K562 (cell line): Measurements from ENCODE around the gene PGAP2. TPM values are rescaled to one million over a fixed set of nuclear protein-coding genes. Genes with fewer than 3 reads are reported as not detected.
A peak's percentile ranks its signal among the peaks of the same experiment; 100 is the strongest.

Experiments used
- CEBPG ChIP-seq, 3 experiments: fragments of 200-800 bp in 1 of 3; sonication (Bioruptor generic) in 1 of 3; sonication (generic) in 1 of 3; formaldehyde crosslinking in 1 of 3; IDR thresholded peaks in 2 of 3; conservative IDR thresholded peaks in 1 of 3; 2 replicates each; pipeline versions ENCODE4 v1.6.1 to v1.8.0; 2016 to 2022; ENCODE audit warnings: missing compliant biosample characterization in 2 of 3, missing genetic modification characterization in 2 of 3, mild to moderate bottlenecking in 1 of 3, missing genetic modification reagents in 1 of 3
- ELF1 ChIP-seq: fragments of 200-800 bp; sonication (Bioruptor generic); IDR thresholded peaks from 2 replicates; pipeline ENCODE4 v1.6.1; 2016; ENCODE audit warnings: missing genetic modification characterization, missing compliant biosample characterization
- ESRRA ChIP-seq: fragments of 450-650 bp; IDR thresholded peaks from 2 replicates; pipeline ENCODE4 v1.6.1; 2014; ENCODE audit warnings: low read depth, mild to moderate bottlenecking, moderate library complexity, borderline replicate concordance
- JUN ChIP-seq, 2 experiments: sonication (generic) in 1 of 2; formaldehyde crosslinking in 1 of 2; IDR thresholded peaks; 2 replicates each; pipeline versions ENCODE4 v1.6.1 to v1.8.0; 2012 to 2022; ENCODE audit warnings: borderline replicate concordance in 2 of 2, mild to moderate bottlenecking in 2 of 2, improper control_type of control experiment in 1 of 2, low read depth in 1 of 2, low read length in 1 of 2, missing genetic modification reagents in 1 of 2
- KLF1 ChIP-seq: fragments of 450-650 bp; IDR thresholded peaks from 2 replicates; pipeline ENCODE4 v1.6.1; 2016; ENCODE audit warnings: missing genetic modification characterization, missing compliant biosample characterization
- MCM2 ChIP-seq: fragments of 450-650 bp; IDR thresholded peaks from 2 replicates; pipeline ENCODE4 v1.6.1; 2017; ENCODE audit warnings: low read depth, mild to moderate bottlenecking
- MEF2D ChIP-seq: conservative IDR thresholded peaks from 2 replicates; pipeline ENCODE4 v1.6.1; 2016; ENCODE audit warnings: low read depth, missing genetic modification characterization, missing compliant biosample characterization
- NFIC ChIP-seq: fragments of 450-650 bp; IDR thresholded peaks from 2 replicates; pipeline ENCODE4 v1.6.1; 2017; ENCODE audit warnings: mild to moderate bottlenecking, inconsistent platforms
- NRF1 ChIP-seq, 2 experiments: fragments of 450-650 bp; IDR thresholded peaks in 1 of 2; conservative IDR thresholded peaks in 1 of 2; 2 replicates each; pipeline ENCODE4 v1.6.1; 2014; ENCODE audit warnings: mild to moderate bottlenecking in 2 of 2
- PHF8 ChIP-seq: fragments of 200-600 bp; sonication (generic); IDR thresholded peaks from 2 replicates; pipeline ENCODE4 v1.6.1; 2012; ENCODE audit warnings: mixed run types, mild to moderate bottlenecking, inconsistent platforms, low read length, moderate library complexity, borderline replicate concordance
- SRF ChIP-seq, 2 experiments: fragments of 250-450, 450-650 bp in 1 of 2; sonication (Bioruptor Pico) in 1 of 2; sonication (generic) in 1 of 2; formaldehyde crosslinking; IDR thresholded peaks; 2 replicates each; pipeline versions ENCODE4 v1.5.0 to v1.5.1; 2020 to 2022; ENCODE audit warnings: mild to moderate bottlenecking in 1 of 2, missing genetic modification reagents in 1 of 2
- TAF15 ChIP-seq: fragments of 200-400 bp; formaldehyde crosslinking; IDR thresholded peaks from 2 replicates; pipeline ENCODE4 v1.6.1; 2017; ENCODE audit warnings: mild to moderate bottlenecking, low read depth, low read length, moderate library complexity
- ZFP1 ChIP-seq: fragments of 450-650 bp; formaldehyde crosslinking; IDR thresholded peaks from 2 replicates; pipeline ENCODE4 v1.4.0; 2020; ENCODE audit warnings: mild to moderate bottlenecking, mixed read lengths
- polyA plus RNA-seq, 8 experiments: library from polyadenylated mRNA; depleted of rRNA in 4 of 8; stranded (reverse) in 5 of 8; unstranded in 3 of 8; fragments of >200 nt; fragmentation: Nextera tagmentation in 2 of 8; fragmentation: Illumina TruSeq in 1 of 8; extraction: Ambion mirVana in 2 of 8; extraction: Trizol in 1 of 8; gene quantifications; 2 replicates each; pipeline versions ENCODE4 v1.2.1 to v1.2.3, GENCODE V29; 2011 to 2014; ENCODE audit warnings: inconsistent platforms in 1 of 8, missing spikeins in 1 of 8
- total RNA-seq, 7 experiments: library from RNA; depleted of rRNA in 6 of 7; stranded (reverse); fragments of >200 nt in 6 of 7; fragmentation: Illumina TruSeq in 2 of 7; extraction: Trizol in 2 of 7; gene quantifications; 2 replicates each; pipeline versions ENCODE4 v1.2.1 to v1.2.3, GENCODE V29; 2011 to 2021; ENCODE audit warnings: low replicate concordance in 1 of 7
- TF ChIP-seq, protein P1 (sequence below): fragments of 250-450 bp; sonication (Bioruptor Pico); IDR thresholded peaks from 2 replicates; pipeline ENCODE4 v1.5.0; 2021; ENCODE audit warnings: mild to moderate bottlenecking, borderline replicate concordance
- TF ChIP-seq, protein P2 (sequence below): sonication (generic); IDR thresholded peaks from 2 replicates; pipeline ENCODE4 v1.6.1; 2016
- TF ChIP-seq, protein P3 (sequence below): fragments of 200-800 bp; sonication (Bioruptor generic); IDR thresholded peaks from 2 replicates; pipeline ENCODE4 v1.6.1; 2017; ENCODE audit warnings: missing genetic modification characterization, missing compliant biosample characterization
- TF ChIP-seq, protein P4 (sequence below), 2 experiments: fragments of 250-450 bp in 1 of 2; fragments of 450-650 bp in 1 of 2; sonication (Bioruptor Pico) in 1 of 2; IDR thresholded peaks; 2 replicates each; pipeline versions ENCODE4 v1.6.1 to v1.8.0; 2016 to 2021; ENCODE audit warnings: mild to moderate bottlenecking in 2 of 2, moderate library complexity in 2 of 2, missing compliant biosample characterization in 1 of 2, missing genetic modification characterization in 1 of 2
- TF ChIP-seq, protein P5 (sequence below), 3 experiments: fragments of 200-800 bp in 1 of 3; sonication (Bioruptor generic) in 1 of 3; sonication (generic) in 1 of 3; formaldehyde crosslinking in 1 of 3; IDR thresholded peaks; 2 replicates each; pipeline versions ENCODE4 v1.6.1 to v1.8.0; 2016 to 2022; ENCODE audit warnings: mild to moderate bottlenecking in 2 of 3, missing compliant biosample characterization in 2 of 3, missing genetic modification characterization in 2 of 3, missing genetic modification reagents in 1 of 3

The PGAP2 gene
- total and polyA plus RNA-seq, 9 of the 15 experiments (the other 6 are each of a cell fraction or from before 2014, with no cell fraction given) = 17.9 to 47.2 (median 33.7) TPM

DNA sequence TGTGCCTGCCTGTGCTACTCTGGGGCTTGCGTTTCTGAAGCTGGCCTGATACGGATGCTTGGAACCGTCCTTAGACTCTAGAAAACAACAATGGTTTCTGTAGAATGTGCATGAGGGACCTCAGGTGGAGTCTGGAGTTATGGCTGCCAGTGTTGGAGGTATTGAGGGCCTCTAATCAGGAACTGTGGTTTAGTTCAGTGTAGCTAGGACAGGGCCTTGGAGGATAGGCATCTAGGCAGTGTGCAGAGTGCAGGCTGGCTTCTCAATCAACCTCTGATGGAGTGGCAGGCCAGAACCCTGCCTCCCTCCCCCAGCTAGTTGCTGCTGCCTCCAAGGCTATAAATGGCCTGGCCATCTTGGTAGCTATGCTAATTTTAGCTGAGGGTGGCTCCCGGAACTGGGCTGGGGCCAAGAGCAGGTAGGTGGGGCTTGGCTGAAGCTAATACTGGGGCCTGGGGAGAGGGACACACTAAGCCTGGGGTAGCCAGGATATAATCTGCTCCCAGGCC lies 51.1 kb downstream of the PGAP2 start (continued):
- TF ChIP-seq, protein P1, sequence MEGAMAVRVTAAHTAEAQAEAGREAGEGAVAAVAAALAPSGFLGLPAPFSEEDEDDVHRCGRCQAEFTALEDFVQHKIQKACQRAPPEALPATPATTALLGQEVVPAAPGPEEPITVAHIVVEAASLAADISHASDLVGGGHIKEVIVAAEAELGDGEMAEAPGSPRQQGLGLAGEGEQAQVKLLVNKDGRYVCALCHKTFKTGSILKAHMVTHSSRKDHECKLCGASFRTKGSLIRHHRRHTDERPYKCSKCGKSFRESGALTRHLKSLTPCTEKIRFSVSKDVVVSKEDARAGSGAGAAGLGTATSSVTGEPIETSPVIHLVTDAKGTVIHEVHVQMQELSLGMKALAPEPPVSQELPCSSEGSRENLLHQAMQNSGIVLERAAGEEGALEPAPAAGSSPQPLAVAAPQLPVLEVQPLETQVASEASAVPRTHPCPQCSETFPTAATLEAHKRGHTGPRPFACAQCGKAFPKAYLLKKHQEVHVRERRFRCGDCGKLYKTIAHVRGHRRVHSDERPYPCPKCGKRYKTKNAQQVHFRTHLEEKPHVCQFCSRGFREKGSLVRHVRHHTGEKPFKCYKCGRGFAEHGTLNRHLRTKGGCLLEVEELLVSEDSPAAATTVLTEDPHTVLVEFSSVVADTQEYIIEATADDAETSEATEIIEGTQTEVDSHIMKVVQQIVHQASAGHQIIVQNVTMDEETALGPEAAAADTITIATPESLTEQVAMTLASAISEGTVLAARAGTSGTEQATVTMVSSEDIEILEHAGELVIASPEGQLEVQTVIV (CRISPR knock-in tag) = no peak
- no peak for TF ChIP-seq ZFP1 (CRISPR knock-in tag)
- TF ChIP-seq, protein P2, sequence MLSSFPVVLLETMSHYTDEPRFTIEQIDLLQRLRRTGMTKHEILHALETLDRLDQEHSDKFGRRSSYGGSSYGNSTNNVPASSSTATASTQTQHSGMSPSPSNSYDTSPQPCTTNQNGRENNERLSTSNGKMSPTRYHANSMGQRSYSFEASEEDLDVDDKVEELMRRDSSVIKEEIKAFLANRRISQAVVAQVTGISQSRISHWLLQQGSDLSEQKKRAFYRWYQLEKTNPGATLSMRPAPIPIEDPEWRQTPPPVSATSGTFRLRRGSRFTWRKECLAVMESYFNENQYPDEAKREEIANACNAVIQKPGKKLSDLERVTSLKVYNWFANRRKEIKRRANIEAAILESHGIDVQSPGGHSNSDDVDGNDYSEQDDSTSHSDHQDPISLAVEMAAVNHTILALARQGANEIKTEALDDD = peak; percentile 74
- TF ChIP-seq MCM2 = no peak
- peak in 1 of 2 experiments; percentile 32; a peak in 1 of 4 replicates for TF ChIP-seq NRF1 (conservative IDR thresholded peaks at IDR 0.05 in 1 of 2, IDR thresholded peaks at IDR 0.05 in 1 of 2)
- no peak for TF ChIP-seq TAF15
- no peak for TF ChIP-seq JUN (IDR thresholded peaks at IDR 0.05; ENCODE audit: borderline replicate concordance, low read depth, low read length)
- TF ChIP-seq JUN (CRISPR knock-in tag; IDR thresholded peaks at IDR 0.05; ENCODE audit: borderline replicate concordance) = no peak
- TF ChIP-seq SRF (CRISPR knock-in tag; IDR thresholded peaks at IDR 0.05) = peak in 1 of 2 experiments; percentile 97; a peak in 2 of 4 replicates
- TF ChIP-seq, protein P3, sequence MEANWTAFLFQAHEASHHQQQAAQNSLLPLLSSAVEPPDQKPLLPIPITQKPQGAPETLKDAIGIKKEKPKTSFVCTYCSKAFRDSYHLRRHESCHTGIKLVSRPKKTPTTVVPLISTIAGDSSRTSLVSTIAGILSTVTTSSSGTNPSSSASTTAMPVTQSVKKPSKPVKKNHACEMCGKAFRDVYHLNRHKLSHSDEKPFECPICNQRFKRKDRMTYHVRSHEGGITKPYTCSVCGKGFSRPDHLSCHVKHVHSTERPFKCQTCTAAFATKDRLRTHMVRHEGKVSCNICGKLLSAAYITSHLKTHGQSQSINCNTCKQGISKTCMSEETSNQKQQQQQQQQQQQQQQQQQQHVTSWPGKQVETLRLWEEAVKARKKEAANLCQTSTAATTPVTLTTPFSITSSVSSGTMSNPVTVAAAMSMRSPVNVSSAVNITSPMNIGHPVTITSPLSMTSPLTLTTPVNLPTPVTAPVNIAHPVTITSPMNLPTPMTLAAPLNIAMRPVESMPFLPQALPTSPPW (CRISPR knock-in tag) = peak; percentile 61
- TF ChIP-seq CEBPG (CRISPR knock-in tag; IDR thresholded peaks at IDR 0.05) = no peak
- TF ChIP-seq CEBPG (tag; conservative IDR thresholded peaks at IDR 0.05 in 1 of 2, IDR thresholded peaks at IDR 0.05 in 1 of 2) = no peak
- TF ChIP-seq, protein P4, sequence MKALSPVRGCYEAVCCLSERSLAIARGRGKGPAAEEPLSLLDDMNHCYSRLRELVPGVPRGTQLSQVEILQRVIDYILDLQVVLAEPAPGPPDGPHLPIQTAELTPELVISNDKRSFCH (CRISPR knock-in tag; IDR thresholded peaks at IDR 0.05) = no peak
- TF ChIP-seq, protein P4 (tag; IDR thresholded peaks at IDR 0.05) = 0 out of 2 replicates have a peak, but pooled peaks have one; percentile 47
- peak; percentile 67 for TF ChIP-seq NFIC
- TF ChIP-seq KLF1 (tag) = no peak
- TF ChIP-seq, protein P5, sequence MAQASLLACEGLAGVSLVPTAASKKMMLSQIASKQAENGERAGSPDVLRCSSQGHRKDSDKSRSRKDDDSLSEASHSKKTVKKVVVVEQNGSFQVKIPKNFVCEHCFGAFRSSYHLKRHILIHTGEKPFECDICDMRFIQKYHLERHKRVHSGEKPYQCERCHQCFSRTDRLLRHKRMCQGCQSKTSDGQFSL (CRISPR knock-in tag; IDR thresholded peaks at IDR 0.05) = no peak
- TF ChIP-seq, protein P5 (tag; IDR thresholded peaks at IDR 0.05) = no peak
- 0 out of 2 replicates have a peak, but pooled peaks have one; percentile 23 for TF ChIP-seq ESRRA
- peak; percentile 58 for TF ChIP-seq ELF1 (tag)
- peak; percentile 8; the same call in 1 of the 2 replicates for TF ChIP-seq PHF8
- TF ChIP-seq MEF2D (tag) = peak; percentile 90
